ENCODE data around the gene LIN7B.

The LIN7B gene

GRCh38 chr19:49150944-49151243, 36.7 kb downstream of the LIN7B start (continued):
- TF ChIP-seq, protein P1, sequence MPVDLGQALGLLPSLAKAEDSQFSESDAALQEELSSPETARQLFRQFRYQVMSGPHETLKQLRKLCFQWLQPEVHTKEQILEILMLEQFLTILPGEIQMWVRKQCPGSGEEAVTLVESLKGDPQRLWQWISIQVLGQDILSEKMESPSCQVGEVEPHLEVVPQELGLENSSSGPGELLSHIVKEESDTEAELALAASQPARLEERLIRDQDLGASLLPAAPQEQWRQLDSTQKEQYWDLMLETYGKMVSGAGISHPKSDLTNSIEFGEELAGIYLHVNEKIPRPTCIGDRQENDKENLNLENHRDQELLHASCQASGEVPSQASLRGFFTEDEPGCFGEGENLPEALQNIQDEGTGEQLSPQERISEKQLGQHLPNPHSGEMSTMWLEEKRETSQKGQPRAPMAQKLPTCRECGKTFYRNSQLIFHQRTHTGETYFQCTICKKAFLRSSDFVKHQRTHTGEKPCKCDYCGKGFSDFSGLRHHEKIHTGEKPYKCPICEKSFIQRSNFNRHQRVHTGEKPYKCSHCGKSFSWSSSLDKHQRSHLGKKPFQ (tag by site-specific recombination; IDR thresholded peaks at IDR 0.05), result no peak
- TF ChIP-seq ZNF341 (tag by site-specific recombination; IDR thresholded peaks at IDR 0.05; ENCODE audit: low read depth) (peak; percentile 70), HOXA7 (CRISPR knock-in tag; IDR thresholded peaks at IDR 0.05; ENCODE audit: borderline replicate concordance) (no peak), ZNF202 (tag by site-specific recombination; IDR thresholded peaks at IDR 0.05; ENCODE audit: borderline replicate concordance) (no peak), ZNF114 (tag by site-specific recombination; IDR thresholded peaks at IDR 0.05) (no peak)

GRCh38 chr19:49151267-49152118, 37.3 kb downstream of the LIN7B start:
- Histone ChIP-seq H3K9me3 (ENCODE audit: control insufficient read depth, insufficient read depth, low read depth, low read length) (no peaks in the 10 kb centered on the region), H3K4me1 (ENCODE audit: control insufficient read depth, insufficient read depth, low read length) (peaks cover 6% of the 10 kb centered on the region), H3K4me3 (ENCODE audit: low read depth, low read length) (no peak overlapping the region), H3K27ac (ENCODE audit: extremely low read depth, low read depth, low read length) (no peak overlapping the region), H3K36me3 (ENCODE audit: control insufficient read depth in 2 of 2, insufficient read depth in 1 of 2, low read length in 2 of 2) (no peaks in the 10 kb centered on the region)
- ChIA-PET CTCF (interaction anchor here (0.7 to 1.7 kb wide), 3 partner anchors 47 to 57 kb away, joined by 5 to 7 read pairs (median 5); no protein-coding TSS in a partner anchor), POLR2A (interaction anchor here (1.2 to 3.8 kb wide), 5 partner anchors 11 to 37 kb away, joined by 3 to 27 read pairs (median 17); partner anchors contain the start of gene LIN7B)
- TF ChIP-seq, protein P2, sequence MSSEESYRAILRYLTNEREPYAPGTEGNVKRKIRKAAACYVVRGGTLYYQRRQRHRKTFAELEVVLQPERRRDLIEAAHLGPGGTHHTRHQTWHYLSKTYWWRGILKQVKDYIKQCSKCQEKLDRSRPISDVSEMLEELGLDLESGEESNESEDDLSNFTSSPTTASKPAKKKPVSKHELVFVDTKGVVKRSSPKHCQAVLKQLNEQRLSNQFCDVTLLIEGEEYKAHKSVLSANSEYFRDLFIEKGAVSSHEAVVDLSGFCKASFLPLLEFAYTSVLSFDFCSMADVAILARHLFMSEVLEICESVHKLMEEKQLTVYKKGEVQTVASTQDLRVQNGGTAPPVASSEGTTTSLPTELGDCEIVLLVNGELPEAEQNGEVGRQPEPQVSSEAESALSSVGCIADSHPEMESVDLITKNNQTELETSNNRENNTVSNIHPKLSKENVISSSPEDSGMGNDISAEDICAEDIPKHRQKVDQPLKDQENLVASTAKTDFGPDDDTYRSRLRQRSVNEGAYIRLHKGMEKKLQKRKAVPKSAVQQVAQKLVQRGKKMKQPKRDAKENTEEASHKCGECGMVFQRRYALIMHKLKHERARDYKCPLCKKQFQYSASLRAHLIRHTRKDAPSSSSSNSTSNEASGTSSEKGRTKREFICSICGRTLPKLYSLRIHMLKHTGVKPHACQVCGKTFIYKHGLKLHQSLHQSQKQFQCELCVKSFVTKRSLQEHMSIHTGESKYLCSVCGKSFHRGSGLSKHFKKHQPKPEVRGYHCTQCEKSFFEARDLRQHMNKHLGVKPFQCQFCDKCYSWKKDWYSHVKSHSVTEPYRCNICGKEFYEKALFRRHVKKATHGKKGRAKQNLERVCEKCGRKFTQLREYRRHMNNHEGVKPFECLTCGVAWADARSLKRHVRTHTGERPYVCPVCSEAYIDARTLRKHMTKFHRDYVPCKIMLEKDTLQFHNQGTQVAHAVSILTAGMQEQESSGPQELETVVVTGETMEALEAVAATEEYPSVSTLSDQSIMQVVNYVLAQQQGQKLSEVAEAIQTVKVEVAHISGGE (tag by site-specific recombination; conservative IDR thresholded peaks at IDR 0.05; ENCODE audit: low read depth), result 0 out of 2 replicates have a peak, but pooled peaks have one; percentile 17
- peak; percentile 86 for TF ChIP-seq KLF8 (tag by site-specific recombination; IDR thresholded peaks at IDR 0.05)
- 0 out of 2 replicates have a peak, but pooled peaks have one; percentile 41 for TF ChIP-seq ZNF561 (tag by site-specific recombination; IDR thresholded peaks at IDR 0.05; ENCODE audit: borderline replicate concordance)
- TF ChIP-seq ZNF19 (tag by site-specific recombination; IDR thresholded peaks at IDR 0.05; ENCODE audit: low read depth), result no peak
- no peak for TF ChIP-seq ZFP37 (tag by site-specific recombination; IDR thresholded peaks at IDR 0.05)
- no peak for TF ChIP-seq ZNF214 (tag by site-specific recombination; IDR thresholded peaks at IDR 0.05; ENCODE audit: borderline replicate concordance)
- TF ChIP-seq SP3 (tag by site-specific recombination; IDR thresholded peaks at IDR 0.05), result peak; percentile 95
- TF ChIP-seq IKZF3 (tag by site-specific recombination; IDR thresholded peaks at IDR 0.05), result peak; percentile 92
- TF ChIP-seq ZNF146 (tag by site-specific recombination; IDR thresholded peaks at IDR 0.05), result no peak
- peak; percentile 64 for TF ChIP-seq ZFHX2 (tag by site-specific recombination; conservative IDR thresholded peaks at IDR 0.05)
- peak; percentile 63 for TF ChIP-seq ZBTB20 (tag by site-specific recombination; IDR thresholded peaks at IDR 0.05)
- TF ChIP-seq ZNF2 (tag by site-specific recombination; IDR thresholded peaks at IDR 0.05), result 0 out of 2 replicates have a peak, but pooled peaks have one; percentile 19
- TF ChIP-seq SP7 (tag by site-specific recombination; IDR thresholded peaks at IDR 0.05), result peak; percentile 15; the same call in 1 of the 2 replicates
- TF ChIP-seq KLF9 (tag by site-specific recombination; IDR thresholded peaks at IDR 0.05; ENCODE audit: low read depth), result peak; percentile 98
- TF ChIP-seq ZBTB48 (tag by site-specific recombination; IDR thresholded peaks at IDR 0.05), result 0 out of 2 replicates have a peak, but pooled peaks have one; percentile 17
- TF ChIP-seq ZBTB10 (tag by site-specific recombination; IDR thresholded peaks at IDR 0.05), result peak; percentile 51
- peak; percentile 18 for TF ChIP-seq ZNF335 (tag by site-specific recombination; conservative IDR thresholded peaks at IDR 0.05)
- no peak for TF ChIP-seq ZNF157 (tag by site-specific recombination; IDR thresholded peaks at IDR 0.05)
- TF ChIP-seq ZNF121 (tag by site-specific recombination; IDR thresholded peaks at IDR 0.05), result peak; percentile 42; the same call in 1 of the 2 replicates
- TF ChIP-seq ZNF311 (tag by site-specific recombination; IDR thresholded peaks at IDR 0.05; ENCODE audit: borderline replicate concordance), result no peak
- peak; percentile 84 for TF ChIP-seq SP2 (tag by site-specific recombination; IDR thresholded peaks at IDR 0.05)
- 0 out of 2 replicates have a peak, but pooled peaks have one; percentile 72 for TF ChIP-seq ZEB2 (tag by site-specific recombination; IDR thresholded peaks at IDR 0.05)

Data from HEK293 (cell line).